ENCODE results near the gene SLC35F5.
"Not testable (repeated sequence)": the region's sequence is repeated elsewhere in the genome, so short reads cannot be mapped to it uniquely, and the experiment has no call there.

SLC35F5 gene

GRCh38 chr2:113756355-113757137, at the start of gene SLC35F5:
Gene SLC35F5, minus strand, starts transcription at chr2:113756642. Its CDS starts 233 bp downstream, at chr2:113756409.
- DNase-seq (ENCODE audit: low read depth) = peak; percentile 99

GRCh38 chr2:113799375-113799774, 42.9 kb upstream of the SLC35F5 start:
- no peak for DNase-seq (ENCODE audit: low read depth)

GRCh38 chr2:113797237-113797636, 40.8 kb upstream of the SLC35F5 start:
- DNase-seq (ENCODE audit: low read depth) = no peak

GRCh38 chr2:113796592-113797175, 40.2 kb upstream of the SLC35F5 start:
- no peak for DNase-seq (ENCODE audit: low read depth)

- DNase-seq (ENCODE audit: low read depth) = no peak
These were observed 39.0 kb upstream of the SLC35F5 start for GRCh38 chr2:113795405-113795920.

- no peak for DNase-seq (ENCODE audit: low read depth)
These were observed 35.5 kb upstream of the SLC35F5 start for GRCh38 chr2:113791697-113792590.

GRCh38 chr2:113784823-113785744, 28.6 kb upstream of the SLC35F5 start:
- DNase-seq (ENCODE audit: low read depth) = no peak

- no peak for DNase-seq (ENCODE audit: low read depth)
These were observed 24.0 kb upstream of the SLC35F5 start for GRCh38 chr2:113780472-113780871.

- no peak for DNase-seq (ENCODE audit: low read depth)
These were observed 20.9 kb upstream of the SLC35F5 start for GRCh38 chr2:113777371-113777770.

GRCh38 chr2:113776949-113777348, 20.5 kb upstream of the SLC35F5 start:
- DNase-seq (ENCODE audit: low read depth) = no peak

GRCh38 chr2:113774616-113775015, 18.2 kb upstream of the SLC35F5 start:
- not testable (repeated sequence) for DNase-seq (ENCODE audit: low read depth)

- DNase-seq (ENCODE audit: low read depth) = no peak
These were observed 14.5 kb upstream of the SLC35F5 start for GRCh38 chr2:113770929-113771328.

- DNase-seq (ENCODE audit: low read depth) = no peak
These were observed 13.1 kb upstream of the SLC35F5 start for GRCh38 chr2:113769555-113769954.

GRCh38 chr2:113768770-113769169, 12.3 kb upstream of the SLC35F5 start:
- DNase-seq (ENCODE audit: low read depth) = no peak

- no peak for DNase-seq (ENCODE audit: low read depth)
These were observed 11.5 kb upstream of the SLC35F5 start for GRCh38 chr2:113767811-113768460.

- DNase-seq (ENCODE audit: low read depth) = no peak
These were observed 8.8 kb upstream of the SLC35F5 start for GRCh38 chr2:113765276-113765675.

GRCh38 chr2:113762377-113763118, 6.1 kb upstream of the SLC35F5 start:
- no peak for DNase-seq (ENCODE audit: low read depth)

- DNase-seq (ENCODE audit: low read depth) = no peak
These were observed 4.0 kb upstream of the SLC35F5 start for GRCh38 chr2:113760400-113760799.

GRCh38 chr2:113757138-113757657, 756 bp upstream of the SLC35F5 start:
- no peak for DNase-seq (ENCODE audit: low read depth)

GRCh38 chr2:113755835-113756354, 547 bp downstream of the SLC35F5 start:
- peak; percentile 4 for DNase-seq (ENCODE audit: low read depth)

Data from stimulated activated CD8-positive, alpha-beta memory T cell treated with anti-CD3 and anti-CD28 coated beads, Interleukin-15, amount 100 ng/mL, for 24 hours (primary cell).